Measurements from ENCODE around the gene FKBP5. TPM values are rescaled to one million over a fixed set of nuclear protein-coding genes. Genes with fewer than 3 reads are reported as not detected.

FKBP5 gene
- total and polyA plus RNA-seq, 2 donors (not counting 3 experiments of a cell fraction or from before 2014, with no cell fraction given): 16.7 to 56.8 TPM

DNA sequence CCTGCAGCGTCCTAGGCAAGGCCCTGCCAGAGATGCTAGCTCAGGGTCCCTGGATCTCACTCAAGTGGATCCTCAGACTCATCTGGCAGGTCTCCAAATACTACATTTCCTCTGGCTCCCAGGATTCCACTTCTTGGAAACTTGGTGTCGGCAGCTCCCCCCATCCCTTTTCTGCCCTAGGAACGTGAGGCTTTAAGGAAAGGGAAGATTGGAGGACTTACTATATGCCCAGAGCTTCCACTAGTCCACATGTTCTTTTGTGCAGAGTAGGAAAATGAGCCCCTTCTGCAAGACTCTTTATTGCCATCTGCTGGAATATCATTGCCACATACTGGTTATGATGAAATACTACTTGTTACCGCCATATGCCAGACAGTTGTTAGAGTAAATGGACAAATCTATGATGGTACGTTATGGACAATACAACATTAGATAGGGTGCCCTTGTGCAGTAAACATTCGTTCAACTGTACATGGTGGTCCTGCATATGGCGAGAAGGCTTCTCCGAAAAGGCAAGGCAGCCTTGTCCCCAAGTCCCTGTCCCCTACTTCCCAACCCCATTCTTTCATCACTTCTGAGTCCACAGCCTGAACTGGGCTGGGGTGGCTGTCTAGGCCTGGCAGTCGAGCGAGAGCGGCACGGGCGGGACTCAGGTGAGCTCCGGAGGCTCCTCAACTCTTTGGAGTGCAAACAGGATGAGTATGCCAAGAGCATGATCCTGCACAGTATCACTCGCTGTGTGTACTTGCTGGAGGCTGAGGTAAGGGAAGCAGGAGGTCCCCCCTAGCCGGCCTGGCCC is 48.9 kb upstream of the FKBP5 start:
- DNase-seq (ENCODE audit: low read depth, low spot score) (peak; percentile 77), FAIRE-seq (peak; percentile 62)
- H3K27ac ChIP-seq (ENCODE audit: insufficient read depth, low read depth, low read length): no peak overlapping the region
- H3K36me3 ChIP-seq (ENCODE audit: control insufficient read depth in 2 of 2, extremely low read depth in 1 of 2, insufficient read depth in 2 of 2, low read length in 2 of 2): no peaks in the 10 kb centered on the region
- ChIA-PET POLR2A (interaction anchor here (0.6 to 1.0 kb wide), 2 partner anchors 53 to 219 kb away, joined by 3 read pairs; no protein-coding TSS in a partner anchor), CTCF (interaction anchor here (0.6 to 7.9 kb wide), 56 partner anchors 10 to 441 kb away, joined by 3 to 252 read pairs (median 8); partner anchors contain the start of genes DEF6, FANCE and FKBP5)
- H3K27me3 ChIP-seq (ENCODE audit: control insufficient read depth in 2 of 2, insufficient read depth in 2 of 2, low read length in 2 of 2): no peaks in the 10 kb centered on the region
- peak; percentile 60 to 67 for TF ChIP-seq CTCF (IDR thresholded peaks at IDR 0.05; ENCODE audit: extremely low read depth in 1 of 2, insufficient read depth in 1 of 2, low read depth in 1 of 2, low read length in 2 of 2)
- no peak for TF ChIP-seq EZH2 (IDR thresholded peaks at IDR 0.05; ENCODE audit: borderline replicate concordance, low read depth, low read length, severe bottlenecking)
- no peak for TF ChIP-seq JUN (IDR thresholded peaks at IDR 0.05; ENCODE audit: borderline replicate concordance, insufficient read depth, insufficient read length, low read depth)
- TF ChIP-seq MAX (IDR thresholded peaks at IDR 0.05; ENCODE audit: insufficient read depth, insufficient read length): no peak
- H2AFZ ChIP-seq (ENCODE audit: low read depth, low read length): peak overlapping the region; percentile 8
- H3K9me3 ChIP-seq (replicated peaks; ENCODE audit: control insufficient read depth, insufficient read depth, low read length): no peaks in the 10 kb centered on the region
- H3K4me1 ChIP-seq (ENCODE audit: control insufficient read depth, extremely low read depth, insufficient read depth, low read length): peaks cover 8% of the 10 kb centered on the region
- intact Hi-C loops (cut with micrococcal nuclease) (loop anchor here (1.0 to 10.0 kb wide), 7 partner anchors 53 to 443 kb away; partner anchors contain the start of gene DEF6), dilution Hi-C loops (cut with MboI; ENCODE audit: extremely low pct_ligation_motif_present, low sequenced_read_pairs) (no loop called here)
- no peaks in the 10 kb centered on the region for H3K9me1 ChIP-seq (replicated peaks; ENCODE audit: control insufficient read depth, extremely low read depth, insufficient read depth, low read length)
- no peaks in the 10 kb centered on the region for H4K20me1 ChIP-seq (replicated peaks; ENCODE audit: control insufficient read depth, extremely low read depth, insufficient read depth, low read length)
- no peak overlapping the region for H3K4me3 ChIP-seq (replicated peaks in 1 of 3; ENCODE audit: insufficient read depth in 1 of 3, low read depth in 1 of 3, low read length in 3 of 3)
- H3K4me2 ChIP-seq (ENCODE audit: insufficient read depth, low read length): no peak overlapping the region
- no TSS peak for BruUV-seq (replicated peaks)
- H3K79me2 ChIP-seq (ENCODE audit: control insufficient read depth, insufficient read depth, low read length): no peaks in the 10 kb centered on the region
- H3K9ac ChIP-seq (replicated peaks; ENCODE audit: extremely low read depth, insufficient read depth, low read length): no peak overlapping the region
